Measurements from ENCODE around the gene DIS3L2.

DIS3L2 gene

GRCh38 chr2:231957913-231958763, 3.4 kb upstream of the DIS3L2 start:
- Histone ChIP-seq H3K9ac (ENCODE audit: insufficient read length) (no peak overlapping the region), H3K4me3 (no peak overlapping the region), H3K9me3 (ENCODE audit: low read depth, low read length) (no peaks in the 10 kb centered on the region), H3K27ac (no peak overlapping the region), H3K36me3 (ENCODE audit: insufficient read depth, low read length) (no peaks in the 10 kb centered on the region)
- TF ChIP-seq EZH2 (IDR thresholded peaks at IDR 0.05) = no peak
- TF ChIP-seq POLR2AphosphoS5 (IDR thresholded peaks at IDR 0.05; ENCODE audit: borderline replicate concordance, low read depth, low read length) = no peak
- TF ChIP-seq FOXP2 (optimal IDR thresholded peaks at IDR 0.05; ENCODE audit: control extremely low read depth, extremely low read length, insufficient read depth) = no peak
- no peak for DNase-seq (ENCODE audit: low read depth, low spot score)

DNA sequence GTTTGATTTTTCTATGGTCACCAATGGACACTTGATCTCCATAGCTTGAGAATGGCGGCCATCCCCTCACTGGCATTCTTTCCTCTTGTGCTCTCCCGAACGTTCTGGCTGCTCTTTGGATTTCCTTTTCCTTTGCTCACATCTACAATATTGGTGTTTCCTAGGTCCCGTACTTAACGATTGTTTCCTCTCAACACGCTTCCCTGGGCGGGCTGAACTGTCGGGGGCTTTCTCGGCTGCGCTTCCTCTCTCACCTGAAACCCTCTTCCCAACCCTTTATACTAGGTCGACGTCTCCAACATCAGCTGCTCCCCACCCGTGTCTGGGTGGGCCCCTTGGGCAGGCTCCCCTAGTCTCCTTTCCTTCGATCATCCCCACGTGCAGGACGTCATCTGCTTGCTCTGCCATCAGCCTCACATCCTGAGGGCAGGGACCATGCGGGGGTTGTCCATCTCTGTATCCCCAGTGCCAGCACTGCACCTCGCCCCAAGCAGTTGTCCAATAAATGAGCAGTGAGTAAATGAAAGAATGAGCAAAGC, 634 bp upstream of the DIS3L2 start:
- Histone ChIP-seq H3K27ac (0 out of 2 replicates have a peak overlapping the region, but pooled peaks have one; percentile 83), H3K9ac (ENCODE audit: insufficient read length) (peak overlapping the region; percentile 94), H3K36me3 (ENCODE audit: insufficient read depth, low read length) (no peaks in the 10 kb centered on the region), H3K4me3 (peak overlapping the region; percentile 99), H3K9me3 (ENCODE audit: low read depth, low read length) (no peaks in the 10 kb centered on the region)
- no peak for TF ChIP-seq FOXP2 (optimal IDR thresholded peaks at IDR 0.05; ENCODE audit: control extremely low read depth, extremely low read length, insufficient read depth)
- TF ChIP-seq POLR2AphosphoS5 (IDR thresholded peaks at IDR 0.05; ENCODE audit: borderline replicate concordance, low read depth, low read length) = no peak
- no peak for DNase-seq (ENCODE audit: low read depth, low spot score)

DNA sequence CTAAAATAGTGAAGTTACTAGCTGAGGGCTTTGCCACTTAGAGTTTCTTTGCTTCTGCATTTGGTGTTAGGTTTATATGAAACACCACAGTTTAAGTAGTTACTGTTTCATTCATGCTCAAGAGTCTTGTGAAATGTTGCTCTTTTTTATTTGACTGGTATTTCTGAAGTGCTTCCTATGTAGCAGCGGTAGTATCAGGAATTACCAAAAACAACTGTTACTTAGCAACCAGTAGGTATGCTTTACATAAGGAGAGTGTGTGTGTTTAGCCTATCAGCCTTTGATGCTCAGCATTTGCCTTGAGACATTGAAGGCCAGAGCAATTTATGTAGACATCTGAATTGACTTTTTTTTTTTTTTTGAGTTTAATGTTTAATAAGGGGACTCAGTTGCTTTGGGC, 3.6 kb downstream of the DIS3L2 start:
- Histone ChIP-seq H3K9ac (ENCODE audit: insufficient read length) (no peak overlapping the region), H3K9me3 (ENCODE audit: low read depth, low read length) (peaks cover 2% of the 10 kb centered on the region; the same call in 1 of the 2 replicates), H3K27ac (no peak overlapping the region), H3K4me3 (no peak overlapping the region), H3K36me3 (ENCODE audit: insufficient read depth, low read length) (no peaks in the 10 kb centered on the region)
- TF ChIP-seq POLR2AphosphoS5 (IDR thresholded peaks at IDR 0.05; ENCODE audit: borderline replicate concordance, low read depth, low read length) = no peak
- TF ChIP-seq FOXP2 (optimal IDR thresholded peaks at IDR 0.05; ENCODE audit: control extremely low read depth, extremely low read length, insufficient read depth) = no peak
- no peak for TF ChIP-seq EZH2 (IDR thresholded peaks at IDR 0.05)
- DNase-seq (ENCODE audit: low read depth, low spot score) = no peak

DNA sequence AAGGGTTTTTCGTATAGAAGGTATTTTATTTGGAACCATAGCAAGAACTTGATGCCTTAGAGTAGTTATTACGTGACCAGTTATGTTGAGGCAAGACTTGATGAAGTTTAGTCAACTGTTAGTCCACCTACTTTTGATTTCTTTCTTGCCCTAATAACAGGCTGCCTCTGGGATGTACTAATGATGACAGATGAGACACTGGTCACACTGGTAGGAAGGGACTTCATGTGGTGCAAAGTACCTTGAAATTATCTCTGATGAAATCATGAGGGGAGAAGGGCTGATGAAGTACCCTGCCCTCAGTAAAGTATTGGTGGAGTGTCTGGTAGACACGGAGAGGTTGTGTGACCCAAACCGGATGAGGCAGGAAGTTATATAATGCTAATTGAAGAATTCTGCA, 5.4 kb downstream of the DIS3L2 start:
- no peak for DNase-seq (ENCODE audit: low read depth, low spot score)
- Histone ChIP-seq H3K27ac (no peak overlapping the region), H3K36me3 (ENCODE audit: insufficient read depth, low read length) (no peaks in the 10 kb centered on the region), H3K4me3 (no peak overlapping the region), H3K9ac (ENCODE audit: insufficient read length) (no peak overlapping the region), H3K9me3 (ENCODE audit: low read depth, low read length) (peaks cover 3% of the 10 kb centered on the region; the same call in 1 of the 2 replicates)
- no peak for TF ChIP-seq EZH2 (IDR thresholded peaks at IDR 0.05)

DNA sequence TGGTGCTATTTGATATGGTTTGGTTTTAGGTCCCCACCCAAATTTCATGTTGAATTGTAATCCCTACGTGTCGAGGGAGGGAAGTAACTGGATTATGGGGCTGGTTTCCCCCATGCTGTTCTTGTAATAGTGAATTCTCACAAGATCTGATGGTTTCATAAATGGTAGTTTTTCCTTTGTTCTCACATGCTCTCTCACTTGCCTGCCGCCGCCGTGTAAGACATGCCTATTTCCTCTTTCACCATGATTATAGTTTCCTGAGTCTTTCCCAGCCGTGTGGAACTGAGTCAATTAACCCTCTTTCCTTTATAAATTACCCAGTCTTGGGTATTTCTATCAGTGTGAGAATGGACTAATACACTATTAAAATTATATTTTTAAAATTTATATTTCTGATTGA, 7.3 kb downstream of the DIS3L2 start:
- H3K9ac ChIP-seq (ENCODE audit: insufficient read length) = no peak overlapping the region
- TF ChIP-seq POLR2AphosphoS5 (IDR thresholded peaks at IDR 0.05; ENCODE audit: borderline replicate concordance, low read depth, low read length) = no peak
- no peak for TF ChIP-seq EZH2 (IDR thresholded peaks at IDR 0.05)
- no peak for TF ChIP-seq FOXP2 (optimal IDR thresholded peaks at IDR 0.05; ENCODE audit: control extremely low read depth, extremely low read length, insufficient read depth)
- no peak for DNase-seq (ENCODE audit: low read depth, low spot score)
- no peaks in the 10 kb centered on the region for H3K36me3 ChIP-seq (ENCODE audit: insufficient read depth, low read length)
- no peak overlapping the region for H3K27ac ChIP-seq
- H3K9me3 ChIP-seq (ENCODE audit: low read depth, low read length) = peaks cover 3% of the 10 kb centered on the region; the same call in 1 of the 2 replicates
- H3K4me3 ChIP-seq = no peak overlapping the region

DNA sequence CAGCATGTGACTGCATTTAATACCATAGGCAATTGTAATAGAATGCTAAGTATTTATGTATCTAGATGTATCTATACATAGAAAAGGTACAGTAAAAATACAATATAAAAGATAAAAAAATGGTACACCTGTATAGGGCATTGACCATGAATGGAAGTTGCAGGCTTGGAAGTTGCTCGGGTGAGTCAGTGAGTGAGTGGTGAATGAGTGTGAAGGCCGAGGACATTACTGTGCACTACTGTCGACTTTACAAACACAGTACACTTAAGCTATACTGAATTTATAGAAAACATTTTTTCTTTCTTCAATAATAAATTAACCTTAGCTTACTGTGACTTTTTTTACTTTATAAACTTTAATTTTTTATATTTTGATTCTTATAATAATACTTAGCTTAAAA, 8.9 kb downstream of the DIS3L2 start:
- no peak overlapping the region for H3K9ac ChIP-seq (ENCODE audit: insufficient read length)
- no peaks in the 10 kb centered on the region for H3K36me3 ChIP-seq (ENCODE audit: insufficient read depth, low read length)
- H3K4me3 ChIP-seq = no peak overlapping the region
- TF ChIP-seq POLR2AphosphoS5 (IDR thresholded peaks at IDR 0.05; ENCODE audit: borderline replicate concordance, low read depth, low read length) = no peak
- TF ChIP-seq FOXP2 (optimal IDR thresholded peaks at IDR 0.05; ENCODE audit: control extremely low read depth, extremely low read length, insufficient read depth) = no peak
- TF ChIP-seq EZH2 (IDR thresholded peaks at IDR 0.05) = no peak
- no peak overlapping the region for H3K27ac ChIP-seq
- peaks cover 3% of the 10 kb centered on the region; the same call in 1 of the 2 replicates for H3K9me3 ChIP-seq (ENCODE audit: low read depth, low read length)
- DNase-seq (ENCODE audit: low read depth, low spot score) = no peak

DNA sequence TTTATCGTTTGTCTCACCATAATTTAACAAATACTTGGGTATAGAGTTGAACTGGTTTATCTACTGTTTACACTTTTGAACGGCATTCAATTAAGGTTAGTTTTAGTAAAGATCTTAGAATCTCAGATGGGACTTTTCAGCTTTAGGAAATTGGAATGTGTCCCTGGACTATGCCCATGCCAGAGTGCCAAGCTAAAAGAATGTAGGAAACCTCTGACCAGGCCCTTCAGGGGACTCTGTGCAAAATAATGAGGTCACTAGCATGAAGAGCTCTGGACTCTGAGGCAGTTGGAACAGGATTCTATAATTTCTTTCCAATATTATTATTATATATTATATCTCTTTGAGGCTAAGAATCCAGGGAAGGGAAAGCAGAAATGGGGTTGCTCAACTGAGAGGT, 13.5 kb downstream of the DIS3L2 start:
- H3K36me3 ChIP-seq (ENCODE audit: insufficient read depth, low read length) = no peaks in the 10 kb centered on the region
- no peak overlapping the region for H3K9ac ChIP-seq (ENCODE audit: insufficient read length)
- TF ChIP-seq FOXP2 (optimal IDR thresholded peaks at IDR 0.05; ENCODE audit: control extremely low read depth, extremely low read length, insufficient read depth) = no peak
- TF ChIP-seq EZH2 (IDR thresholded peaks at IDR 0.05) = no peak
- DNase-seq (ENCODE audit: low read depth, low spot score) = no peak
- 0 out of 2 replicates have a peak, but pooled peaks cover 2% of the 10 kb centered on the region for H3K9me3 ChIP-seq (ENCODE audit: low read depth, low read length)
- no peak overlapping the region for H3K27ac ChIP-seq
- no peak overlapping the region for H3K4me3 ChIP-seq

- no peak for TF ChIP-seq POLR2AphosphoS5 (IDR thresholded peaks at IDR 0.05; ENCODE audit: borderline replicate concordance, low read depth, low read length)
- H3K4me3 ChIP-seq = no peak overlapping the region
- H3K27ac ChIP-seq = no peak overlapping the region
- no peaks in the 10 kb centered on the region for H3K36me3 ChIP-seq (ENCODE audit: insufficient read depth, low read length)
- no peak overlapping the region for H3K9ac ChIP-seq (ENCODE audit: insufficient read length)
- DNase-seq (ENCODE audit: low read depth, low spot score) = no peak
- no peaks in the 10 kb centered on the region for H3K9me3 ChIP-seq (ENCODE audit: low read depth, low read length)
Measured at GRCh38 chr2:231977430-231977829, 15.9 kb downstream of the DIS3L2 start.

- no peak for TF ChIP-seq POLR2AphosphoS5 (IDR thresholded peaks at IDR 0.05; ENCODE audit: borderline replicate concordance, low read depth, low read length)
- no peak for TF ChIP-seq FOXP2 (optimal IDR thresholded peaks at IDR 0.05; ENCODE audit: control extremely low read depth, extremely low read length, insufficient read depth)
- no peak for TF ChIP-seq EZH2 (IDR thresholded peaks at IDR 0.05)
- no peaks in the 10 kb centered on the region for H3K9me3 ChIP-seq (ENCODE audit: low read depth, low read length)
- H3K9ac ChIP-seq (ENCODE audit: insufficient read length) = no peak overlapping the region
- no peaks in the 10 kb centered on the region for H3K36me3 ChIP-seq (ENCODE audit: insufficient read depth, low read length)
- no peak overlapping the region for H3K27ac ChIP-seq
- H3K4me3 ChIP-seq = no peak overlapping the region
- no peak for DNase-seq (ENCODE audit: low read depth, low spot score)
Measured at GRCh38 chr2:231984992-231985391, 23.5 kb downstream of the DIS3L2 start.
